ENCODE data around the gene WFIKKN2. TPM values are rescaled to one million over a fixed set of nuclear protein-coding genes. Genes with fewer than 3 reads are reported as not detected.

Gene WFIKKN2
- total RNA-seq, 1 experiment from 2014 or later = not detected

DNA sequence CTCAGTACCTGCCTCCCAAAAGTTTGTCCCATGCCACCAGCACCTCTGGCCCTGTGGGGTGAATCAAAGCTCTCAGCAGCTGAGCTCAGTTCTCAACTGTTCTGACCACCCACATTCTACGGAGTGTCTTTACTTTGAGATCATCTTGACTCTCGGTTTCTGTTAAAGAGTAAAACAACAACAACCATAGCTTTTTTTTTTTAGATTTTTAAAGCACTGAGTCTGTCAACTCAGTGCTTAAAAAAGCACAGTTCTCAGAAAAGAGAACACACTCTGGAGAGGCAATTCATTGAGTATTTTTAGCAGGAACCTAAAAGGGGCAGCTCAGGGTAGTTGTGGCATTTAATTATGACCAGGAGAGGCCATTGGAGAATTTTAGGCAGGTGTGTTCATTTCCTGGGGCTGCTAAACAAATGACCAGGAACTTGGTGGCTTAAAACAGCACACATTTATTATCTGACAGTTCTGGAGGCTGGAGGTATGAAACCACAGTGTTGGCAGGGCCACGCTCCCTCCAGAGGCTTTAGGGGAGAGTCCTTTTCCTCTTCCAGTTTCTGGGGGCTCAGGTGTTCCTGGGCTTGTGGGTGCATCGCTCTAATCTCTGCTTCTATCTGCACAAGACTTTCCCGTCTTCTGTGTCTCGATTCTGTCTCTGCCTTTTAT is 6.7 kb upstream of the WFIKKN2 start:
- H3K9me3 ChIP-seq (ENCODE audit: low read depth, low read length, poor library complexity, severe bottlenecking) = no peaks in the 10 kb centered on the region
- no peaks in the 10 kb centered on the region for H3K27me3 ChIP-seq (replicated peaks; ENCODE audit: insufficient read depth, low read depth, low read length, poor library complexity)
- no TSS peak for BruUV-seq (replicated peaks)
- ChIA-PET CTCF (no interaction called here), POLR2A (ENCODE audit: low non-redundant PET) (no interaction called here)
- no peak overlapping the region for H3K27ac ChIP-seq (ENCODE audit: low read depth, low read length, poor library complexity, severe bottlenecking)
- no peak for DNase-seq (ENCODE audit: low spot score)
- intact Hi-C loops (cut with micrococcal nuclease; ENCODE audit: unreplicated experiment) = no loop called here
- no peaks in the 10 kb centered on the region for H3K36me3 ChIP-seq (ENCODE audit: insufficient read depth, low read length, poor library complexity, severe bottlenecking)
- TF ChIP-seq, protein P1, sequence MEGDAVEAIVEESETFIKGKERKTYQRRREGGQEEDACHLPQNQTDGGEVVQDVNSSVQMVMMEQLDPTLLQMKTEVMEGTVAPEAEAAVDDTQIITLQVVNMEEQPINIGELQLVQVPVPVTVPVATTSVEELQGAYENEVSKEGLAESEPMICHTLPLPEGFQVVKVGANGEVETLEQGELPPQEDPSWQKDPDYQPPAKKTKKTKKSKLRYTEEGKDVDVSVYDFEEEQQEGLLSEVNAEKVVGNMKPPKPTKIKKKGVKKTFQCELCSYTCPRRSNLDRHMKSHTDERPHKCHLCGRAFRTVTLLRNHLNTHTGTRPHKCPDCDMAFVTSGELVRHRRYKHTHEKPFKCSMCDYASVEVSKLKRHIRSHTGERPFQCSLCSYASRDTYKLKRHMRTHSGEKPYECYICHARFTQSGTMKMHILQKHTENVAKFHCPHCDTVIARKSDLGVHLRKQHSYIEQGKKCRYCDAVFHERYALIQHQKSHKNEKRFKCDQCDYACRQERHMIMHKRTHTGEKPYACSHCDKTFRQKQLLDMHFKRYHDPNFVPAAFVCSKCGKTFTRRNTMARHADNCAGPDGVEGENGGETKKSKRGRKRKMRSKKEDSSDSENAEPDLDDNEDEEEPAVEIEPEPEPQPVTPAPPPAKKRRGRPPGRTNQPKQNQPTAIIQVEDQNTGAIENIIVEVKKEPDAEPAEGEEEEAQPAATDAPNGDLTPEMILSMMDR (conservative IDR thresholded peaks at IDR 0.05; ENCODE audit: low read depth, low read length) = no peak
- no peak for TF ChIP-seq EZH2 (IDR thresholded peaks at IDR 0.05; ENCODE audit: borderline replicate concordance, low read depth, low read length, poor library complexity, severe bottlenecking)
- no peaks in the 10 kb centered on the region for H3K4me1 ChIP-seq (ENCODE audit: insufficient read depth, low read length, poor library complexity, severe bottlenecking)
- H3K4me3 ChIP-seq (ENCODE audit: low read depth, low read length, poor library complexity, severe bottlenecking) = no peak overlapping the region

DNA sequence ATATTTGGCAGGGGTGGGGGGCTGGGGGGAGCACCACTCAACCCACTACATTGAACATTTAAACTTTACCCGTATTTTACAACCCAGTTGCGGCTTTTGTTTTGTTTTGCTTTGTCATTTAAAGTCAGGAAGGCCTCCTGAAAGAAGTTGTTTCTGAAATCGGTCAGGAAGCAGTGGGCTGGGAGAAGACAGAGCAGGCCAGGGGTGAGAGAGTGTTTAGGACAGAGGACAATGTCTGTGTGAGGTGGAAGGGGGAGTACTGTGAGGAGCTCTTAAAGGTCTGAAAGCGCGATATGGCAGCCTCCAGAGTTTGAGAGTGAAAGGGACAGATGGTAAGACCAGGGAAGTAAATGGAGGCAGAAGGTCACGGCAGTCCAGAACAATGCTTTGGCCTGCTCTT is 6.1 kb upstream of the WFIKKN2 start:
- ChIA-PET CTCF (no interaction called here), POLR2A (ENCODE audit: low non-redundant PET) (no interaction called here)
- H3K27ac ChIP-seq (ENCODE audit: low read depth, low read length, poor library complexity, severe bottlenecking) = no peak overlapping the region
- intact Hi-C loops (cut with micrococcal nuclease; ENCODE audit: unreplicated experiment) = no loop called here
- no peak for DNase-seq (ENCODE audit: low spot score)
- no peak overlapping the region for H3K4me3 ChIP-seq (ENCODE audit: low read depth, low read length, poor library complexity, severe bottlenecking)
- H3K36me3 ChIP-seq (ENCODE audit: insufficient read depth, low read length, poor library complexity, severe bottlenecking) = no peaks in the 10 kb centered on the region
- no peaks in the 10 kb centered on the region for H3K27me3 ChIP-seq (replicated peaks; ENCODE audit: insufficient read depth, low read depth, low read length, poor library complexity)
- BruUV-seq (replicated peaks) = no TSS peak
- H3K4me1 ChIP-seq (ENCODE audit: insufficient read depth, low read length, poor library complexity, severe bottlenecking) = no peaks in the 10 kb centered on the region
- TF ChIP-seq EZH2 (IDR thresholded peaks at IDR 0.05; ENCODE audit: borderline replicate concordance, low read depth, low read length, poor library complexity, severe bottlenecking) = no peak
- TF ChIP-seq, protein P1 (conservative IDR thresholded peaks at IDR 0.05; ENCODE audit: low read depth, low read length) = no peak
- no peaks in the 10 kb centered on the region for H3K9me3 ChIP-seq (ENCODE audit: low read depth, low read length, poor library complexity, severe bottlenecking)

DNA sequence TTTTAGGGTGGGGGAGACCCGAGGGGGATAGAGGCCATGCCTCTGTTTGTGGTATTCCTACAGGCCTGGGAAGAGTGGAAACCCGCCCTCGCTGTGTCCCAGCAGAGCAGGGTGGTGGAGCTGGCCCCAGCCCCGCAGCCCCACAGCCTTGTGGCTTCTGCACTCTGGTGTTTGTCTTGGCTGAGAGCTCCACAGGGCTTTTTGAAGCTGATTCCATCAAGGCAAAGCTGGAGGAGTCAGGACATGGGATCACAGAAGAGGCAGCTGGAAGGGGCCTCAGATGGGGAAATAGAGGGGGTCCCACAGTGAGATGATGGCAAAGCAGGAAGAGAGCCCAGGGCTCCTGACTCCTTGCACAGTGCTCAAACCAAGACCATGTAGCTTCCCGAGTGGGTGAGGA is 5.0 kb upstream of the WFIKKN2 start:
- H3K4me3 ChIP-seq (ENCODE audit: low read depth, low read length, poor library complexity, severe bottlenecking) = no peak overlapping the region
- BruUV-seq (replicated peaks) = no TSS peak
- ChIA-PET POLR2A (ENCODE audit: low non-redundant PET) (no interaction called here), CTCF (no interaction called here)
- no peak for TF ChIP-seq EZH2 (IDR thresholded peaks at IDR 0.05; ENCODE audit: borderline replicate concordance, low read depth, low read length, poor library complexity, severe bottlenecking)
- TF ChIP-seq, protein P1 (conservative IDR thresholded peaks at IDR 0.05; ENCODE audit: low read depth, low read length) = no peak
- H3K36me3 ChIP-seq (ENCODE audit: insufficient read depth, low read length, poor library complexity, severe bottlenecking) = no peaks in the 10 kb centered on the region
- no peak overlapping the region for H3K27ac ChIP-seq (ENCODE audit: low read depth, low read length, poor library complexity, severe bottlenecking)
- no peaks in the 10 kb centered on the region for H3K9me3 ChIP-seq (ENCODE audit: low read depth, low read length, poor library complexity, severe bottlenecking)
- intact Hi-C loops (cut with micrococcal nuclease; ENCODE audit: unreplicated experiment) = no loop called here
- H3K4me1 ChIP-seq (ENCODE audit: insufficient read depth, low read length, poor library complexity, severe bottlenecking) = no peaks in the 10 kb centered on the region
- DNase-seq (ENCODE audit: low spot score) = no peak
- no peaks in the 10 kb centered on the region for H3K27me3 ChIP-seq (replicated peaks; ENCODE audit: insufficient read depth, low read depth, low read length, poor library complexity)
